Peyer's patch (tissue), 4 donors: Measurements from ENCODE around the gene CDK5RAP1.
"Not testable (repeated sequence)": the region's sequence is repeated elsewhere in the genome, so short reads cannot be mapped to it uniquely, and the experiment has no call there.

Source experiments
- POLR2A ChIP-seq, 2 donors: fragments of 450-650 bp; IDR thresholded peaks; one replicate each; pipeline ENCODE4 v1.5.1; 2017; ENCODE audit warnings: antibody characterized with exemption in 2 of 2, mild to moderate bottlenecking in 2 of 2, moderate library complexity in 2 of 2
- TF ChIP-seq, protein P1 (sequence below), 6 experiments: fragments of 450-650 bp in 4 of 6; fragments of 200-600 bp in 2 of 6; sonication (generic) in 1 of 6; IDR thresholded peaks; one replicate each; pipeline ENCODE4 v1.5.1; 2017 to 2019; ENCODE audit warnings: antibody characterized with exemption in 6 of 6, mild to moderate bottlenecking in 3 of 6, moderate library complexity in 1 of 6

DNA sequence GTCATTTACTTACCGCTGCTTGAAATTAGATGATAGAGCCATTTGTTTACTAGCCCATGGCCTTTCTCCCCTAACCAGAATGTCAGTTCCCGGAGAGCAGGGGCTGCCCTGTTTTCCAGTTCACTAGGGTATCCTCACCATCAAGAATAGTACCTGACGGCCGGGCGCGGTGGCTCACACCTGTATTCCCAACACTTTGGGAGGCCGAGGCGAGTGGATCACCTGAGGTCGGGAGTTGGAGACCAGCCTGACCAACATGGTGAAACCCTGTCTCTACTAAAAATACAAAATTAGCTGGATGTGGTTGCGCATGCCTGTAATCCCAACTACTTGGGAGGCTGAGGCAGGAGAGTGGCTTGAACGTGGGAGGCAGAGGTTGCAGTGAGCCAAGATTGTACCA lies 22.6 kb upstream of the CDK5RAP1 start:
- TF ChIP-seq, protein P1, sequence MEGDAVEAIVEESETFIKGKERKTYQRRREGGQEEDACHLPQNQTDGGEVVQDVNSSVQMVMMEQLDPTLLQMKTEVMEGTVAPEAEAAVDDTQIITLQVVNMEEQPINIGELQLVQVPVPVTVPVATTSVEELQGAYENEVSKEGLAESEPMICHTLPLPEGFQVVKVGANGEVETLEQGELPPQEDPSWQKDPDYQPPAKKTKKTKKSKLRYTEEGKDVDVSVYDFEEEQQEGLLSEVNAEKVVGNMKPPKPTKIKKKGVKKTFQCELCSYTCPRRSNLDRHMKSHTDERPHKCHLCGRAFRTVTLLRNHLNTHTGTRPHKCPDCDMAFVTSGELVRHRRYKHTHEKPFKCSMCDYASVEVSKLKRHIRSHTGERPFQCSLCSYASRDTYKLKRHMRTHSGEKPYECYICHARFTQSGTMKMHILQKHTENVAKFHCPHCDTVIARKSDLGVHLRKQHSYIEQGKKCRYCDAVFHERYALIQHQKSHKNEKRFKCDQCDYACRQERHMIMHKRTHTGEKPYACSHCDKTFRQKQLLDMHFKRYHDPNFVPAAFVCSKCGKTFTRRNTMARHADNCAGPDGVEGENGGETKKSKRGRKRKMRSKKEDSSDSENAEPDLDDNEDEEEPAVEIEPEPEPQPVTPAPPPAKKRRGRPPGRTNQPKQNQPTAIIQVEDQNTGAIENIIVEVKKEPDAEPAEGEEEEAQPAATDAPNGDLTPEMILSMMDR (IDR thresholded peaks at IDR 0.05) = not testable (repeated sequence)
- not testable (repeated sequence) for TF ChIP-seq POLR2A (IDR thresholded peaks at IDR 0.05)
